ENCODE data around the gene MFAP2. TPM values are rescaled to one million over a fixed set of nuclear protein-coding genes. Genes with fewer than 3 reads are reported as not detected.

The MFAP2 gene
- total and polyA plus RNA-seq, 9 donors = 16.0 to 83.6 (median 36.1) TPM

DNA sequence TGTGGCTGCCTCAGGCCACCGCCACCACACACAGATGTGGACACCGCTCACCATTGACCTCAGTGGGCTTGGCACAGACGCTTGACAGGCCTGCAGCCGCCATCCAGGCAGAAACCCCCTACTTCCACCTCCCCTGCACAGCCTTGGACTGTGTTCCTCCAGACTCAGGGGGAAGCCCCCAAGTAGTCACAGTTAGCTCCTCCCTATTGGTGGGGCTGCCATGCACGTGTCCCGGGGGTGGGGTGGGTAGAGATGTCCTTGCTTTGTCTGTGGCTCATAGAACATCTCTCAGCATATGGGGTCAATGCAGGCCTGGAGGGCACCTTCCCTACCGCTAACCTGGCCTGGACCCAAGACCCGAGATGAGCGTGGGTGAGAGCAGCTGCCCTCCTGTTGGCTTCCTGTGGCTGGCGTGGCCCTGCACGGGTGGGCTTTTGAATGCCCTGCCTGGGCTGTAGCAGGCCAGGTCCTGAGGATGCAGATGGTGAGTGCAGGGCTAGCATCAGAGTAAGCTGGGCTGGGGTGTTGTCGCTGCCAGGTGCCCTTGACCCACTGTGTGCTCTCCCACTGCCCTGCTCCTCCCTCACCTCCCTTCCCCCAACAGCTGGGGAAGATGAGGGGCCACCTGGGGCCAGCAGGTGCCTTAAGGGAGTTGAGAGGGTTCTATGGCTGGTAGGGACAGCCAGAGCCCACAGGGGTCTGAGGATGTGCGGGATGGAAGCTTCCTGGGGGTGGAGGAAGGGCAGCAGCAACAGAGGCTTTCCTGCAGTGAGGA, 52.5 kb downstream of the MFAP2 start:
- Histone ChIP-seq H3K36me3 (no peaks in the 10 kb centered on the region), H3K27me3 (no peaks in the 10 kb centered on the region), H3K9me3 (no peaks in the 10 kb centered on the region), H3K27ac (no peak overlapping the region), H3K4me1 (ENCODE audit: insufficient read depth) (no peaks in the 10 kb centered on the region), H3K4me3 (no peak overlapping the region)
- 68 to 85% (median 79%) methylated on average over 13 of the region's 13 CpGs for WGBS, 3 donors
- no peak for DNase-seq
- TF ChIP-seq, protein P1, sequence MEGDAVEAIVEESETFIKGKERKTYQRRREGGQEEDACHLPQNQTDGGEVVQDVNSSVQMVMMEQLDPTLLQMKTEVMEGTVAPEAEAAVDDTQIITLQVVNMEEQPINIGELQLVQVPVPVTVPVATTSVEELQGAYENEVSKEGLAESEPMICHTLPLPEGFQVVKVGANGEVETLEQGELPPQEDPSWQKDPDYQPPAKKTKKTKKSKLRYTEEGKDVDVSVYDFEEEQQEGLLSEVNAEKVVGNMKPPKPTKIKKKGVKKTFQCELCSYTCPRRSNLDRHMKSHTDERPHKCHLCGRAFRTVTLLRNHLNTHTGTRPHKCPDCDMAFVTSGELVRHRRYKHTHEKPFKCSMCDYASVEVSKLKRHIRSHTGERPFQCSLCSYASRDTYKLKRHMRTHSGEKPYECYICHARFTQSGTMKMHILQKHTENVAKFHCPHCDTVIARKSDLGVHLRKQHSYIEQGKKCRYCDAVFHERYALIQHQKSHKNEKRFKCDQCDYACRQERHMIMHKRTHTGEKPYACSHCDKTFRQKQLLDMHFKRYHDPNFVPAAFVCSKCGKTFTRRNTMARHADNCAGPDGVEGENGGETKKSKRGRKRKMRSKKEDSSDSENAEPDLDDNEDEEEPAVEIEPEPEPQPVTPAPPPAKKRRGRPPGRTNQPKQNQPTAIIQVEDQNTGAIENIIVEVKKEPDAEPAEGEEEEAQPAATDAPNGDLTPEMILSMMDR (IDR thresholded peaks at IDR 0.05) = no peak
- no peak for TF ChIP-seq POLR2A (IDR thresholded peaks at IDR 0.05)
- no peak for TF ChIP-seq EP300 (IDR thresholded peaks at IDR 0.05)
- intact Hi-C loops (cut with DNase I) = no loop called here

DNA sequence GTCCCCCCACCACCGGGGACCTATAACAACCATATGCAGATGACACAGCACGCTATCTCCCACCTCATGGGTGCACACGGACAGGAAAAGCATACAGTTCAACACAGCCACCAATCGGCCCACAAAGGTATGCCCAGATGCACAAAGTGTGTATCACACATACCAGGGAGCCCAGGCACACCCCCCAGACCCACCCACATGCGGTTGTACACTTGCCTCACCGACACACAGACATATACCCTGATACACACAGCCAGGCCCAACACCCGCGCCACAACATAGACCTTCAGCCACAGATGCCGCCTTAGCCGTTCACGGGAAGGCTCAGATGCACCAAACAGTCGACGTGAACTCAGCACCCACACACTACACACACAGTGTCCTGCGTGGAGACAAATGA, 53.2 kb downstream of the MFAP2 start:
- H3K4me3 ChIP-seq = no peak overlapping the region
- no peaks in the 10 kb centered on the region for H3K36me3 ChIP-seq
- no peaks in the 10 kb centered on the region for H3K4me1 ChIP-seq (ENCODE audit: insufficient read depth)
- no peaks in the 10 kb centered on the region for H3K9me3 ChIP-seq
- 78 to 94% (median 86%) methylated on average over 14 of the region's 14 CpGs for WGBS, 3 donors
- intact Hi-C loops (cut with DNase I) = no loop called here
- no peaks in the 10 kb centered on the region for H3K27me3 ChIP-seq
- TF ChIP-seq EP300 (IDR thresholded peaks at IDR 0.05) = no peak
- no peak overlapping the region for H3K27ac ChIP-seq
- DNase-seq = no peak

DNA sequence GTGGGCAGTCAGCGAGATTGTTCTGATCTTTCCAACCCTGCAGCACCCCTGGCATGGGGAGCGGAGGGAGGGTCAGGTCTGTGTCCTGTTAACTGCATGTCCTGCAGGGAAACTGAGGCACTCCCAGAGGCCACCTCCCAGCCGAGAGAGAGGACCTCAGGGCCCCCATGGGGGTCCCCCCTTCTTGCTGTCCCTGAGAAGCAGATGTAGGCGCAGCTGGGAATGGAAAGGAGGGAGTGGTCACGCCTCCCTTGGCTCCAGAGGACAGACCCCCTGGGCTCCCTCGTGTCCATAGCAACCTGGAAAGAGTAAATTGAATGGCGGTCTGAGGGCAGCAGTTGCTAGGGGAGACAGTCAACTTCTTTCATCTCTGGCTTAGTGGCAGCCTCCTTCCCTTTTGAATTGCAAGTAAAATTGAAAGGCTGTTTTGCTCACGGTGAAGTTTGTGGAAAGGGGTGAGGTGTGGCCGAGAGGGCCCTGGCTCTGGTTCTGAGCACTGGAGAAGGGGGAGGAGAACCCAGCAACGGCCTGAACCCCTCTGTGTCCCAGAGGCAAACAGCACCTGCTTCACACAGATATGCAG, 53.8 kb downstream of the MFAP2 start:
- no peak for DNase-seq
- H3K27ac ChIP-seq = no peak overlapping the region
- H3K27me3 ChIP-seq = no peaks in the 10 kb centered on the region
- 62 to 70% (median 65%) methylated on average over 10 of the region's 10 CpGs for WGBS, 3 donors
- H3K4me1 ChIP-seq (ENCODE audit: insufficient read depth) = no peaks in the 10 kb centered on the region
- no peak overlapping the region for H3K4me3 ChIP-seq
- no peak for TF ChIP-seq POLR2A (IDR thresholded peaks at IDR 0.05)
- TF ChIP-seq EP300 (IDR thresholded peaks at IDR 0.05) = no peak
- TF ChIP-seq, protein P1 (IDR thresholded peaks at IDR 0.05) = no peak
- no peaks in the 10 kb centered on the region for H3K9me3 ChIP-seq
- H3K36me3 ChIP-seq = no peaks in the 10 kb centered on the region
- intact Hi-C loops (cut with DNase I) = no loop called here

DNA sequence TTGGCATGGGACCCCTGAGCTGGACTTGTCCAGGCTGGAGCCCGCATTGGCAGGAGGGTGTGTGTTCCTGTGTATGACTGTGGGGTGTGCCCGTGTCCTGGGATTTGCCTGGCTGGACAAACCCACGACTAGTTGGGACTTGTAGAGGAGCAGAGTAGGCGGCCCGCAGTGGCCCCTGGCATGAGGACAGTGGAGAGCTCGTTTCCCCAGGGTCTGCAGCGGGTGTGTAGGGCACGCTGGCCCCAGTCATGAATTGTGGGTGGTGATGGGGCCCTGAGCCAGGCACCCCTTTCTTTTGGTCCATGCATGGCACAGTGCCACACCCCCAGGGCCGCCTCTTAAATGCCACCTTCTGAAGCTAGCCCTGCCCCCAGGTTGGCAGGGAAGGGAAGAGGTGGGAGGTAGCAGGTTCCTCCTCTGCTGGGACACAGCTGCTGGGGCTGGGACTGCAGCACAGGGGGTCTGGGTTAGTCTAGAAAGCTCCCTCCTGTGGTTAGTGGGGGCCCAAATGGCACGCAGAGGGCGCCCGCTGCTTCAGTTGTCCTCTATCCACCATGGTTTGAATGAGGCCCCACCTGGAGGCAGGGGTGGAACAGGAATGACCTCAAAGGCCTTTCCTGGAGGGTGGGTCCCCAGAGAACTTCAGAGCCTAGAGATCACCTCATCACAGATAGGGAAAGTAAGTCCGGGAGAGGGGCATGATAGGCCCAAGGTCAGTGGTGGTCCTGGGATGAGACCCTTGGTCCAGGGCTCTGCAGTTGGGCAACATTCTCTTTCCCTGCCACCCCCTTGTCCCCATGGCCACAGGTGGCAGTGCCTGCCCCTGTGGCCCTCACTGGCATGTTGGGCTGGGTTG, 54.6 kb downstream of the MFAP2 start:
- no peak overlapping the region for H3K4me3 ChIP-seq
- intact Hi-C loops (cut with DNase I) = no loop called here
- TF ChIP-seq EP300 (IDR thresholded peaks at IDR 0.05) = no peak
- no peak for TF ChIP-seq POLR2A (IDR thresholded peaks at IDR 0.05)
- H3K4me1 ChIP-seq (ENCODE audit: insufficient read depth) = no peaks in the 10 kb centered on the region
- no peaks in the 10 kb centered on the region for H3K27me3 ChIP-seq
- no peak for DNase-seq
- H3K27ac ChIP-seq = no peak overlapping the region
- no peaks in the 10 kb centered on the region for H3K36me3 ChIP-seq
- no peaks in the 10 kb centered on the region for H3K9me3 ChIP-seq
- WGBS, 3 donors = 87 to 93% (median 89%) methylated on average over 13 of the region's 13 CpGs

DNA sequence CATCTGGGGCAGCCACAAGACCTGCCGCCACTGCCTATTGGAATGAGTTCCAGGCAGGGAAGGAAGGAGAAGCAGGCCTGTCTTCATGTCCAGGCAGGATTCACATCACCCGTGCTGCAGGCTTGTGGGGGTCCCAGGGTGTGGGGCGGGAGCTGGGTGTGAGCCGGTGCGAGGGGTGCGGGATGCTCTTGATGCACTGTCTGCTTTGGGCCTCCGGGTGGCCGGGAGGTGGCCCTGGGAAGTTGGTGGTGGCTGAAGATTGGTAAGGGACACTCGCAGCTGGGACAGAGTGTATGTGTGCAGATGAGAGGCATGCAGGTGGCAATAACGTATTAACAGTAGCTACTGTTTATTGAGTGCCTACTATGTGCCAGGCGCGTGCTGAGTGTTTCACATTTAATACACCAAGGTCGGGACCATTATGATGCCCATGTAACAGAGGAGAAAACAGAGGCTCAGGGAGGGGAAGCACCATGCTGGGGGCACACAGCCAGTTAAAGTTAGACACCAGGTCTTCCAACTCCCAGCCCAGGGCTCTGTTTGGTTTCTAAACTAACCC, 55.4 kb downstream of the MFAP2 start:
- no peaks in the 10 kb centered on the region for H3K4me1 ChIP-seq (ENCODE audit: insufficient read depth)
- no peak for DNase-seq
- TF ChIP-seq POLR2A (IDR thresholded peaks at IDR 0.05) (no peak), EP300 (IDR thresholded peaks at IDR 0.05) (no peak)
- TF ChIP-seq, protein P1 (IDR thresholded peaks at IDR 0.05) = no peak
- intact Hi-C loops (cut with DNase I) = no loop called here
- H3K36me3 ChIP-seq = no peaks in the 10 kb centered on the region
- no peaks in the 10 kb centered on the region for H3K27me3 ChIP-seq
- 87 to 91% (median 90%) methylated on average over 13 of the region's 13 CpGs for WGBS, 3 donors
- no peak overlapping the region for H3K4me3 ChIP-seq
- H3K9me3 ChIP-seq = no peaks in the 10 kb centered on the region
- H3K27ac ChIP-seq = no peak overlapping the region

All from ovary (tissue), 9 donors.